ENCODE results near the gene RYR2.

RYR2 gene

GRCh38 chr1:237327061-237327460, 285.1 kb downstream of the RYR2 start:
- TF ChIP-seq CTCF (IDR thresholded peaks at IDR 0.05; ENCODE audit: borderline replicate concordance, control extremely low read depth, extremely low read depth, insufficient read depth, missing control alignments): no peak
- DNase-seq (ENCODE audit: low spot score): no peak
- in situ Hi-C loops (cut with MboI; ENCODE audit: low sequenced_read_pairs, unreplicated experiment): no loop called here

DNA sequence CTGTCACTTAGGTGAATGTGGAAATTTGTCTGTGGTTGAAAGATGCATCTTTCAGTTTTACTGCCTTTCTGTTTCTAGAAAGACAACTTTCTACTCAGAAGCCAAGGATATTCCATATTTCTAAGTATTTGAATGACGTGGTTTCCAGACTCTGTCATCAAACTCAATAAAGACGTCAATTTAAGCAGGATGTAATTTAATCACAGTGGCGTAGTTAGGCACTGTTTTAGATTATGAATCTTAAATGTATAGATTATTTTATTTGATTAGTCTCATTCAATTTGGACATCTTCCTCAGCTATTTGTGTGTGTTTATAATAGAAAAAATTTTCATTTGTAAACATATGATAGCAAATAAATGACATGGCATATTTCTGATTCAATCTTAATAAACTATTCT, 298.9 kb downstream of the RYR2 start:
- TF ChIP-seq CTCF (IDR thresholded peaks at IDR 0.05; ENCODE audit: borderline replicate concordance, control extremely low read depth, extremely low read depth, insufficient read depth, missing control alignments): no peak
- DNase-seq (ENCODE audit: low spot score): no peak
- in situ Hi-C loops (cut with MboI; ENCODE audit: low sequenced_read_pairs, unreplicated experiment): no loop called here

- in situ Hi-C loops (cut with MboI; ENCODE audit: low sequenced_read_pairs, unreplicated experiment): no loop called here
- no peak for TF ChIP-seq CTCF (IDR thresholded peaks at IDR 0.05; ENCODE audit: borderline replicate concordance, control extremely low read depth, extremely low read depth, insufficient read depth, missing control alignments)
- DNase-seq (ENCODE audit: low spot score): no peak
These were observed 299.4 kb downstream of the RYR2 start for GRCh38 chr1:237341391-237341790.

- TF ChIP-seq CTCF (IDR thresholded peaks at IDR 0.05; ENCODE audit: borderline replicate concordance, control extremely low read depth, extremely low read depth, insufficient read depth, missing control alignments): no peak
- DNase-seq (ENCODE audit: low spot score): no peak
- in situ Hi-C loops (cut with MboI; ENCODE audit: low sequenced_read_pairs, unreplicated experiment): no loop called here
These were observed 300.7 kb downstream of the RYR2 start for GRCh38 chr1:237342730-237343129.

GRCh38 chr1:237352747-237353146, 310.8 kb downstream of the RYR2 start:
- in situ Hi-C loops (cut with MboI; ENCODE audit: low sequenced_read_pairs, unreplicated experiment): no loop called here
- TF ChIP-seq CTCF (IDR thresholded peaks at IDR 0.05; ENCODE audit: borderline replicate concordance, control extremely low read depth, extremely low read depth, insufficient read depth, missing control alignments): no peak

DNA sequence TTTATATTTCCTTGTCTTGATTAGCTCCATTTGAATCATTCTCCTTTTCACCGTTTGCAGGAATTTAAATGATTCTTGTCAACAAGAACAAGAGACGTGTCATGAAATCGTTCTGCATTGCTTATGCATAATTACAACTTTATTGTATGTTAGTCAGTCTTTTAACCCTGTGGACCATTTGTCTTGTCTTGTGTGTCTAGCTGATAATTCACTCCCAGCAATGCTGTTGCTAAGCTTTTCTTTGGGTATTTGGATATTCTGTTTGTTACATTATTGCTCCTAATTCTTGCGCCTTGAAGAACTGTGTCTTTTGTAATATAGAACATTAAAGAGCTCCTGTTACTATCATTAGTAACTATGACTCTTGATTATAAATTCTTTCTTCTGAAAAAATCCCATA, 311.9 kb downstream of the RYR2 start:
- TF ChIP-seq CTCF (IDR thresholded peaks at IDR 0.05; ENCODE audit: borderline replicate concordance, control extremely low read depth, extremely low read depth, insufficient read depth, missing control alignments): no peak
- in situ Hi-C loops (cut with MboI; ENCODE audit: low sequenced_read_pairs, unreplicated experiment): no loop called here
- no peak for DNase-seq (ENCODE audit: low spot score)

More at GRCh38 chr1:237352747-237353146, 310.8 kb downstream of the RYR2 start:
- no peak for DNase-seq (ENCODE audit: low spot score)

GRCh38 chr1:237355022-237355421, 313.0 kb downstream of the RYR2 start:
- in situ Hi-C loops (cut with MboI; ENCODE audit: low sequenced_read_pairs, unreplicated experiment): no loop called here
- DNase-seq (ENCODE audit: low spot score): no peak
- no peak for TF ChIP-seq CTCF (IDR thresholded peaks at IDR 0.05; ENCODE audit: borderline replicate concordance, control extremely low read depth, extremely low read depth, insufficient read depth, missing control alignments)
